Renal cortical epithelial cell (primary cell): ENCODE results near the gene DIAPH2. TPM values are rescaled to one million over a fixed set of nuclear protein-coding genes. Genes with fewer than 3 reads are reported as not detected.

Experiments used
- DNase-seq: peaks from one replicate; pipeline ENCODE4 v3.0.0-alpha.2; 2011; ENCODE audit warnings: low read depth
- total RNA-seq: library from RNA; depleted of rRNA; stranded (reverse); fragments of >200 nt; gene quantifications from 2 replicates; pipeline ENCODE4 v1.2.3, GENCODE V29; 2014

Gene DIAPH2
- total RNA-seq, 1 donor from 2014 or later = 15.4 TPM

DNA sequence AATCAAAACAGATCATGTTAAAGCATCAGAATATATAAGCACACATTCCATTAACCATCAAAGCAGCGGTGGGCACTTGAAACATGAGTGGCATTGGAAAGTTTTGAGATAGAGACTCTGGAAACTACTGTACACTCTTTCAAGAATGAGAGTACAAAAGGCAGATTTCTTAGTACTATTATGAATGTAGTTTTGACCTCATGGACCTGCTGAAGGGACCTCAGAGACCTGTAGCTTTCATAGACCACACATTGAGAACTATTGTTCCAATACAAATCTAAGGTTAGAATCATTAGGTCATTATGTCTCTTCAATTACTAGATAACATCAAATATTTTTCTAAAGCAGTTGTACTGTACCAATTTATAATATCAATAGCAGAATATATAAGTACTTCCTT lies 482.7 kb downstream of the DIAPH2 start:
- no peak for DNase-seq

DNA sequence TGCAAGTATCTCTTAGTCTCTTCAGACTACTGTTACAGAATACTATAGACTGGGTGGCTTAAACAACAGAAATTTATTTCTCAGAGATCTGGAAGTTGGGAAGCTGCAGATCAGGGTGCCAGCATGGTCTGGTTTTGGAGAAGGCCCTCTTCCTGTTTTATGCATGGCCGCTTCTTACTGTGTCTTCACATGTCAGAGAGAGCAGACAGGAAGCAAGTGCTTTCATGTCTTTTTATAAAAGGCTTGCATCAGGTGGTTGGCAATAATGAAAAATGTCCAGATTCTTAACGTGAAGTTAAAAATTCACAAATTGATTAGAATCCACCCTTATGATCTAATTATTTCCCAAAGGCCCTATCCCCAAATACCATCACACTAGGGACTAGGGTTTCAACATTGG lies 484.0 kb downstream of the DIAPH2 start:
- DNase-seq = no peak

DNA sequence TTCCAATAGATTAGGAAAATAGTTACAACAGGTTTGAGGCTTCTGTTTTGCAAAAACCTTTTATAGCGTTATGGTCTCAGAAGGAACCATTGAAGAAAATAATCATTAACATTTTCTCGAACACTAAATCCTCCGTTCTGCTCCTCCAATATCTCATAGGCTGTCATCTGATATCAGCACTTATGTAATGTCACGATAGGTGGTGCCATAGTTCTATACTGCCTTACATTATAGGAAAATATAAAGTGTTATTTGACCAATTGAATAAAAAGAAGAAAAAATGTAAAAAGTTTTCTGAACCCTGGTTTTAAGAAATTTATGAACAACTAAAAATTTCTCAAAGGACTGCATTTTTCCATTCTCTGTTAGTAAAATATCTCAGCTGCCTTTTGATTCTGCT lies 490.5 kb downstream of the DIAPH2 start:
- no peak for DNase-seq

- peak; percentile 16 for DNase-seq
These were observed 505.0 kb downstream of the DIAPH2 start for GRCh38 chrX:97189668-97190067.

DNA sequence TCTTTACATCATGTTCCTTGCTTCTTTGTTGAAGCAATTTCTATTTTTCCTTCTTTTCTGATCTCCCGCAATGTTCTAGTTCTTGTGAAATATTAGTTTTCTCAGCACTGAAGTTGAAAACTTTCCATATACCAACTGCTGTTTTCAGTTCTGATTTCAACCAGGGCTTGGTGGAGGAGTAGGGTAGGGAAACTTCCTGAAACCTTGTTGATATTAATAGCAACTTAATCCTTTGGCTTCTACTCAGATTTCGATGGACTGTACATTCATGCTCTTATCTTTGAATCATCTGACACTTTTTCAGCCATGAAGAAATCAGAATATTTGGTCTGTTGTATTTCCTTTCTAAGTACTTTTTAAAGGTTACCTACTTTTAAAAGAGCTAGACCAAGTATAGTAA lies 514.9 kb downstream of the DIAPH2 start:
- DNase-seq = no peak

- no peak for DNase-seq
These were observed 515.8 kb downstream of the DIAPH2 start for GRCh38 chrX:97200454-97200853.

- DNase-seq = no peak
These were observed 525.9 kb downstream of the DIAPH2 start for GRCh38 chrX:97210501-97210900.

DNA sequence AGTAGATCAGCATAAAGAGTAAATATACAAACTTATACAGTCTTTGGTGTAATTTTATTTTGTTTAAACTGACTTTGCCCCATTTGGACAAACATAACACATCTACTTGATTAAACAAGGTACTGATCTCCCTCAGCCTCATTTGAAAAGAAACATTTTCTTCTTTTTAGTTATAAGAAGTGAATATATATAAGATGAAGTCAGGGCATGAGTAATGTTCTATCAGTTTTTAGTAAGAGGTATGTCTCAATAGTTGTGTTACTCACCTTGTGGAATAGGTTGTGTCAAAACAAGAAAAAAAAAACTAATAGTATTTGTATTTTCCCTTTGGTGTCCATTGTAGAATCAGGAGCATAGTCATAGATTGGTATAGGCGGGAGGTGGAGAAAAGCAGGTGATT lies 526.4 kb downstream of the DIAPH2 start:
- peak; percentile 33 for DNase-seq

DNA sequence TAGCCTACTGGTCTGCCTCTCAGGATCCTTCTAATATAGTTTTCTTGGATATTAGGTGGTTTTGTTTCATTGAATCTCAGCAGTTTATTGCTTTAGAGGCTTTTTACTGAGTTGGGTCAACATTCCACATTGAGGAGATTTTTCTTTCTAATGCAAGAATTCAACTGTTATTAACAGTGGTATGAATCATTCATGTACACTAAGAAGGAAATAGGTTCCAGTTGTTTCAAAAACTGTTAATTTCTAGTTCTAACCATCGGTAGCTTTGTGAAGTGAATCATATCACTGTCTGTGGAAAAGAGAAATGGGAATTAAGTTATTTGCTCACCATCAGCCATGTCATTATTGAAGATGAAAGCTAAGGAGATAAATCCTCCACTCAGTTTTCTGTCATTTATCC lies 530.5 kb downstream of the DIAPH2 start:
- DNase-seq = no peak

- no peak for DNase-seq
These were observed 539.5 kb downstream of the DIAPH2 start for GRCh38 chrX:97224148-97224547.

- DNase-seq = no peak
These were observed 544.7 kb downstream of the DIAPH2 start for GRCh38 chrX:97229318-97229717.

DNA sequence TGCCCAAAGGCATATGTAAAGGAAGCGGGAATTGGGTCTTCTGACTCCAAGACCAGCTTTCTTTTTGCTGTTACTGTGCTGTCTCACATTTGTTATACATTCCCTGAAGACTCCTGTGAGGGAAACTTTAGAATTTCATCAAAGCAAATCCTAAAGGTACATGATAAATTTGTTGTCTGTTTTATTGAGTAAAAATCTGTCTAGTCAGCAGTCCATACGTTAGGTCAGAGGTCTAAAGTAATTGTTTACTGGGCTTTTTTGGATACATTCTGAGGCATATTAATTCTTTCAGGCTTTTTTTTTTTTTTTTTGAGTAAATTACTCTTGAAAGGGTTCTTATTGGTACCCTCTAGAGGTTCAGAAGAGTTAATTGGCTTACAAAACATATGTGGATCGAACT lies 546.3 kb downstream of the DIAPH2 start:
- no peak for DNase-seq

DNA sequence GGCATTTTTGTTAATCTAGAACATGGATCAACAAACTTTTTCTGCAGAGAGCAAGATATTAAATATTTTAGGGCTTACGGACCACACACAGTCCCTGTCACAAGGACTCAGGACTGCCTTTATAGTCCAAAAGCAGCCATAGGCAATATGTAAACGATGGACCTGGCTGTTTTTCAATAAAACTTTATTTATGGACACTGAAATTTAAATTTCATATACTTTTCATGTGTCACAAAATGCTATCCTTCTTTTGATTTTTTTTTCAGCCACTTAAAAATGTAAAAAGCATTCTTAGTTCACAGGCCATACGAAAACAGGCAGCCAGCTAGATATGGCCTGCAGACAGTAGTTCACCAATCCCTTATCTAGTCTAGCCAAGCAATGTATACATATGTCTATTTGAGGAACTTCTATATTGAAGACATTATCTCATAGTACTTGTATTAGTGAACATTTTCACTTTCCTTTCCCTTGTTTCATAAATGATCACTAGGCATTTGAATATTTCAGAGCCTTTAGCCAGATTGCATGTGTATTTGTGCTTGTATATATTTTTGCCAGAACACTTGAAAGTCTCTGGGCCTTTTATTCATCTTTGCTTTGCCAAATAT lies 549.9 kb downstream of the DIAPH2 start:
- no peak for DNase-seq

- peak; percentile 56 for DNase-seq
These were observed 554.0 kb downstream of the DIAPH2 start for GRCh38 chrX:97238632-97239031.

- DNase-seq = no peak
These were observed 567.5 kb downstream of the DIAPH2 start for GRCh38 chrX:97252111-97252510.

- DNase-seq = no peak
These were observed 576.0 kb downstream of the DIAPH2 start for GRCh38 chrX:97260679-97261078.

DNA sequence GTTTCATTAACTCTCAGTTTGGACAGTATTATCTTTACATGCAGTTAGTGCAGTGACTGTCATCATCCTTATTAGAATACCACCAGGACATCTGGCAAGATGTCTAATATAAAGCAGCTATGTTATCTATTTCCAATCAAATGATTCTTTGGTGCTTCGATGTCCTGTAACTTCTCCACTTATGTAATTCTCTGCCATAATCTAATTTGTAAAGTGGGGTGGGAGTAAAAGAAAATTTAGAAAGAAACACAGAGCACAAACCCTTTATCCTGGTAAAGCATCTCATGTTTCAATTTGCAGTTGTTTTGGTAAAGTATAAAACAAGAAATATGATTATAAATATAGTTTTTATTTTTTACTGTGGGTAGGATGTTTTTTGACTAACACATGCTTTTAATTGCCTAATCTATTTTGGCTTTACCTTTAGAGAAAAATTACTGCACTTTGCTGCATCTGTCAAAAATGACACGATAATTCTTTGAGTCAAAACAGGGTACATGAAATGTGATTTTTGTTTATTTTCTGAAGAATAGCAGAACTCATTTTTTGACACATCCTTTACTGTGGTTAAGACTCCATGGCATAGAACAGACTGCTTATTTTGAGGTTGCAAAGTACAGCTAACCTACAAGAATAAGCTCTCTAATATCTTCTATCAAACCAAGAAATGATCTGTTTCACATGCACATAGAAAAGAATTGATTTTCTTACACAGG lies 581.9 kb downstream of the DIAPH2 start:
- no peak for DNase-seq

- DNase-seq = peak; percentile 72
These were observed 582.9 kb downstream of the DIAPH2 start for GRCh38 chrX:97267396-97268181.

GRCh38 chrX:97268182-97268680 lies 583.6 kb downstream of the DIAPH2 start:
- DNase-seq = peak; percentile 4

DNA sequence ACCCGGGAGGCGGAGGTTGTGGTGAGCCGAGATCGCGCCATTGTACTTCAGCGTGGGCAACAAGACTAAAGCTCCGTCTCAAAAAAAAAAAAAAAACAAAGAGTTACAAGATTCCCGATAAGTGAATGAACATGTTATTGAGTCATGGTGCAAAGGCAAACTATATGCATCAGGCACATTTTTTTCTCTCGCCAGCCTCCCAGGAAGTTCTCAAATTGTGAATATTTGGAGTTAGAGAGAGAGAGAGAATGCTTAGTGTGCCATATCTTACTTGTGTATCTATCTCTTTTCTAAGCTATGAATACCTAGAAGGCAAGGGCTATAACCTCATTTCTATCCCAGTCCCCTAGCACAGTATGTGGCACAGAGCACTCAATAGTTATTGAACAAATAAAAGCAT lies 599.9 kb downstream of the DIAPH2 start:
- DNase-seq = no peak

GRCh38 chrX:97290199-97290598 lies 605.6 kb downstream of the DIAPH2 start:
- no peak for DNase-seq

GRCh38 chrX:97294041-97294440 lies 609.4 kb downstream of the DIAPH2 start:
- no peak for DNase-seq

DNA sequence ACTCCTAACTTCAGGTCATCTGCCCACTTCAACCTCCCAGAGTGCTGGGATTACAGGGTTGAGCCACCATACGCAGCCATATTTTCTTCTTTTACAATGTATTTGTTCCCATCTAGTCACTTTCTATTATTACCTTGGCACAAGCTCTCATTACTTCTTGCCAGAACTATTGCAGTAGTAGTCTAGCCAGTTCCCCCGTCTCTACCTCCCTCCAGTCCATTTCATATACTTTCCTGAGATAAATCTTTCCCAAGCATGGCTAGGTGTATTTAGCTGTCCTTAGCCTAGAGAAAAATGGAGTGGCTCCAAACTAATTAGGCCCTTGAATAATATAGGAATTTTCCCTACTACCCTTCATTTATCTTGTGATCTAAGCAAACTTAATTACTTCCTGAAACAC lies 611.3 kb downstream of the DIAPH2 start:
- DNase-seq = no peak
